DMS79 treated with DMSO at 0.1 percent for 48 hours (cell line): ENCODE results near the gene CD58.

Experiments
- DNase-seq: peaks from one replicate; lab custom pipeline; 2025; lab: John Stamatoyannopoulos, UW

The CD58 gene

DNA sequence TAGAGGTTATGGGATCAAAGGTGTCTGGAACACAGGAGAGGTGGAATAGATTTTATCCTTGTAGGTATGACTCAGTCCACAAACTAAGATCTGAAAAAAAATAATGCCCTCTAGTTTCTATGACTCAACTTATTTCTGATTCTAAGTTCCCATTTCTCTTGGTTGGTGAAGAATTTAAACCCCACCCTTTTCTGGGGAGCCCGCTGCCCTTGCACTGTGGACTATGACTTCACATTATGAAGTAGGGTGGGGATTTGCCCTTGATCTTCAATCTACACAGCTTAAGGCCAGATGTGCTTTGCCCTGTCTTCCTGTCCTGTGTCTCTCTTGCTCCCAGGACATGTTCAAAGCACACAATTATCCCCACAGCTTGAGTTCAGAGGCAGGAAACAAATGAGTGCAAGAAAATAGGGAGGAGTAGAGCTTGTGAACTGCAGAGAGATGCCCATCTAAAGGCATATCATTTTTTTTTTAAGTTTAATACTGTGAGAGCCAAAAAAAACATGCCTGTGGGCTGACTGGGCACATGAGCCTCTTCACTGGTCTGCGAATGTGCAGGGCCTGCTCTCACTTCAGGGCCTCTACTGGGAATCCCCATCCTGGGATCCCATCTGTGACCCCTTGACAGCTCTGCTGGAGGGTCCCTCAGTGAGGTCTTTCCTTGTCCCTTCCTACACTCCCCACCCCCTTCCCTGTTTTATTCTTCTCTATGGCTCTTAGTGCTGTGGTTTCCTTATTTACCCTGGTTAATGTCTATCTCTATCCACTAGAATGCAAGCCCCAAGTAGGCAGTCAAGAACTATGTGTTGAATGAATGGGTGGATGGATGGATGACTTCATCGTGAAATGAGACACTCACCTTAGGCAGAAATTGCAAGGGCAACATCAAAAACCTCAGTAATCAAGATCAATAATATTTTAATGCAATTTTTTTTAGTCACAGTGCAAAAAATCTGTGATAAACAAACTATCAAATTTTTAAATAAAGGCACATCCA lies 61.5 kb downstream of the CD58 start:
- no peak for DNase-seq

GRCh38 chr1:116508085-116508983 lies 62.5 kb downstream of the CD58 start:
- no peak for DNase-seq

DNA sequence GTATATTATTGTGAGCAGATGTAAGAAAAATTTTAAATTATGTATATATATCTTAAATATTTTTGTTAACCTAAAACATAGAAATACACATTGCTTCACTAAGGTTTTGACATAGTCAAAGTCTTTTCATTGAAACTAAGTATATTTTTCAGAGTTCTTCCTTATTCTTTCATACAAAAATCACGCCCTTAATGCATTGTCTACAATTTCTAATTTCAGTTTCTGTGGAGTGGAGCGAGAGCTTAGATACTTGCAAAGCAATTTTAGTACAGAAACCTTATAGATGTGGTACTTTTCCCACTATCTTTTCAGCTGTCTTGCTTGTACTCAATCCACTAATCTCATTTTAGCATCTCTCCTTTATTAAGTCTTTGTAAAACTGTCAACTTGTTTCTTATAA lies 63.2 kb downstream of the CD58 start:
- no peak for DNase-seq

DNA sequence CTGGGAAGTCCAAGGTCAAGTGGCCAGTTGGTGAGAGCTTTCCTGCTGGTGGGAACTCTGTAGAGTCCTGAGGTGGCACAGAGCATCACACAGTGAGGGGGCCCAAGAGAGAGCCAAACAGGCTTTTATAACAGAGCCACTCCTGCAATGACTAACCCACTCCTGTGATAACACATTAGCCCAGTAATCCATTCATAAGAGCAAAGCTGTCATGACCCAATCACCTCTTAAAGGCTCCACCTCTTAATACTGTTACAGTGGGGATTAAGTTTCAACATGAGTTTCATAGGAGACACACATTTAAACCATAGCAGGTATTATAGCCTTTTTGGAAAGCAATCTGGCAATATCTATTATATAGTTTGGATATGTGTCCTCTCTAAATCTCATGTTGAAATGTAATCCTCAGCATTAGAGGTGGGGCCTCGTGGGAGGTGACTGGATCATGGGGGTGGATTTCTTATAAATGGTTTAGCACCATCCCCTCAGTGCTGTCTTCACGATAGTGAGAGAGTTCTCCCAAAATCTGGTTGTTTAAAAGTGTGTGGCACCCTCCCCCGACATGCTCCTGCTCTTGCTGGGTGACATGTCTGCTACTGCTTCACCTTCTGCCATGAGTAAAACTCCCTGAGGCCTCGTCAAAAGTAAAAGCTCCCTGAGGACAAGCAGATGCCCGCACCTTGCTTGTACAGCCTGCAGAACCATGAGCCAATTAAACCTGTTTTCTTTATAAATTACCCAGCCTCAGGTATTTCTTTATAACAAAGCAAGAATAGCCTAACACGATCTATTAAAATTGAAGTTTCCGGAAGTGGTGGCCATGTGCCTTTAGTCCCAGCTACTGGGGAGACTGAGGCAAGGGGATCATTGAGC lies 64.5 kb downstream of the CD58 start:
- DNase-seq = no peak

DNA sequence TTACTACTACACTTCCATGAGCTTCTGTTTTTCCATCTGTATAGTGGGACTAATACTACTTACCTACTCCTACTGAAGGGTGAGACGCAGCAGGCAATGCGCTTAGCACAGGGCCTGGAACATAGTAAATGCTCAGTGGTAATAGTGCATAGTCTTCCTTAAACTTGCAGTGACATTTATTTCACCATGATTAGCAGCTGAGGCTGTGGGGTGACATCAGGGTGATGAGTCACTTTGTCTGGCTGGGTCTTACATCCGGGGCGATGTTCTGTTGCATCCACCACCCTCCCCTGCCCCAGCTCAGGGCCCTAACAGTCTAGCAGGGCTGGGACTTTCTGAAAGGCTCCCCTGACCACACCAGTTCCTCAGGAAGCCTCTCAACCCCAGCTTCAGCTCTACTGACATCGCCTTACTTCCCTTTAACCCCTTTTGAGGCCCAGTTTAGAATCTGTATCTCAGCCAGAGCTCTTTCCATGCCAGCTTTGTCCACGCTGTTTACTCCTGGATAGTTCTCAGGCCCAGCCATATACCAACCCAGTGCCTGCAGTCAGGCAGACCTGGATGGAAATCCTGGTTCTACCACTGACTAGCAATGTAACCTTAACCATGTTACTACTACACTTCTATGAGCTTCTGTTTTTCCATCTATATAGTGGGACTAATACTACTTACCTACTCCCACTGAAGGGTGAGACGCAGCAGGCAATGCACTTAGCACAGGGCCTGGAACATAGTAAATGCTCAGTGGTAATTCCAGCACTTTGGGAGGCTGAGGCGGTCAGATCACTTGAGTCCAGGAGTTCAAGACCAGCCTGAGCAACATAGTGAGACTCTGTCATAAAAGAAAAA lies 66.3 kb downstream of the CD58 start:
- DNase-seq = no peak

DNA sequence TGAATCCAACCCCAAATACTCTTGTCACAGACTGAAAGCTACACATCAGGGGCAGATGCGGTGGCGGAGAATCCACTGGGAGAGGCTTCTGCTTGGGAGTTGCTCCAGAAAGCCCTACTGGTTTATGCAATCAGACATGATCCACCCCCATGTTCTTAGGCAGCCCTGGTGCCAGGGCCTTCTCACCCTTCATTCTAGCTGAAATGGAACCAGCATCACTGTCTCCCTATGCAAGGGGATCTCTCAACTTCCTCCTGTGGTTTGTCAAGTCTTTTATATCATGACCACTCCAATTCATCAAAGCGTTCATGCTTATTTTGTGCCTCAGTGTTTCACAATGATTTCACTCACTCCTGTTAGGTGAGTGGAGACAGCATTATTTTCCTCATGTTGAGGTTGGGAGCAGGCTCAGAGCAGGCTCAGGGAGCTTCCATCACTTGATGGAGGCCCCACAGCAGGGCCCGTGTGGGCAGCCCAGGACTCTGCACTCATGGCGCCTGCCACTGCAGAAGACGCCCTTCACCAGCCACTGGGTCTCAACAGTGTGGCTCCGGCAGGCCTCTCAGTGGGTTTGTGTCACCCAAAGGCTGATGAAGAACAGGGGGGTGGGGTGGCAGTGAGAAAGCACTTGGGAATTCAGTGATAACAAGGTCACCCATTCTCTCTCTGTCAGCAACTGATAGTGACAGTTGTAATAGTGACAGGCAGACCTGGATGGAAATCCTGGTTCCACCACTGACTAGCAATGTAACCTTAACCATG lies 67.1 kb downstream of the CD58 start:
- DNase-seq = no peak

GRCh38 chr1:116502671-116503314 lies 68.0 kb downstream of the CD58 start:
- DNase-seq = no peak

- no peak for DNase-seq
Observed at GRCh38 chr1:116501870-116502244, 69.0 kb downstream of the CD58 start.

- no peak for DNase-seq
Observed at GRCh38 chr1:116501125-116501869, 69.5 kb downstream of the CD58 start.

DNA sequence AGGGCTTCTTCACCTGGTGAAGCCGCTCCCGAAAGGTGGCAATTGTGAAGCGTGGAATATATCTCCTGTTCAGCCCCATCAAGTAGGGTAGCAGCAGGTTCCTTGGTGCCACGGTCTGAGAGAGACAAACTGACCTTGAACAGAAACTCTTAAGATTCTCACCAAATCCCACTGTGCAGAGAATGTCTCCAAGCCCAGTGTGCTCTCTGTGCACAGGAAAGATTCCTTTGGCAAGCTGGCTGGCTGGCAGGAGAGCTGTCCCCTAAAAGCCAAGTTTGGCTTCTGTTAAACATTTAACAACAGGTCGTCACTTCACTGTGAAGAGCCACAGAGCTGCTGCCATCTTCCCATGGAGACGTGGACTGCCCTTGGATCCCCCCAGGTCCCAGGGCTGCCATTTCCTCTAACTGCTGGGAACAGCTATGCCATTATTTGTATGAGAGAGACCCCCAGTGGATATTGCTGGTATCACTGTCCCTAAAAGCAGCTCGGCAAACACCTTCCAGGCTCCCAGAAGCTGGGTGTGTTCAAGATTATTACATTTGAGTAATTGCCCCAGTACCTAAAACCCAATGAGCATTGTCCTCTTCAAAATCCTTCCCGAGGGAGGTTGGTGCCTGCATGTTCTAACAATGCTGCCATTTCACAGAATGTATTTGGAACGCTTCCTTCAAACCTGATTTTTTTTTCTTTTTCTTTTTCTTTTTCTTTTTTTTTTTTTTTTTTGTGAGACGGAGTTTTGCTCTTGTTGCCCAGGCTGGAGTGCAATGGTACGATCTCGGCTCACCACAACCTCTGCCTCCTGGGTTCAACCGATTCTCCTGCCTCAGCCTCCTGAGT lies 71.8 kb downstream of the CD58 start:
- peak; percentile 75 for DNase-seq

GRCh38 chr1:116497656-116498055 lies 73.2 kb downstream of the CD58 start:
- no peak for DNase-seq

- no peak for DNase-seq
Observed at GRCh38 chr1:116496898-116497297, 73.9 kb downstream of the CD58 start.

- no peak for DNase-seq
Observed at GRCh38 chr1:116496380-116496779, 74.4 kb downstream of the CD58 start.

- no peak for DNase-seq
Observed at GRCh38 chr1:116495535-116495934, 75.3 kb downstream of the CD58 start.

DNA sequence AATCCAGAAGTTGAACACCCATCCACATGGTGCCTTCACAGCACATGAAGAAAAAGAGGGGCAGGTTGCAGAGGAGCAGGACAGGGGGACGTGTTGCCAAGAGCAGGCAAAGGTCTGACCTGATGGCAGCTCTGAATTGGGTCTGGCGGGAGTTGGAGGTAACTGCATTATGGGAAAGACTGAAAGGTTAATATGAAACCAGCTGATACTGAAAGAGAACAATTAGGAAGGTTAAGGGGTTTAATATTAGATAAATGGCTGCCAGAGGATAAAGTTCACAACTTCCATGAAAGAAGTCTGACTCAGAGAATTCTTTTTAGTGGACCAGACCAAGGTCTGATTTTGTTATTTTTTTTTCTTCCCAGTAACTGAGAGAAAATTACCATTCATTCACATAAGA lies 76.1 kb downstream of the CD58 start:
- no peak for DNase-seq

GRCh38 chr1:116494353-116494692 lies 76.5 kb downstream of the CD58 start:
- no peak for DNase-seq

- DNase-seq = no peak
Observed at GRCh38 chr1:116493484-116494352, 77.1 kb downstream of the CD58 start.
